CD14-positive monocyte (primary cell): ENCODE measurements around the gene ABHD14A. TPM values are rescaled to one million over a fixed set of nuclear protein-coding genes. Genes with fewer than 3 reads are reported as not detected.

Source experiments
- DNase-seq, 3 donors: peaks; one replicate each; pipeline ENCODE4 v3.0.0-alpha.2; 2011 to 2022
- H2AFZ ChIP-seq: 2 replicates; pipeline ENCODE4 v1.6.0; 2012; ENCODE audit warnings: mild to moderate bottlenecking, low read depth, low read length, inconsistent platforms; ENCODE audit not compliant: insufficient read depth, poor library complexity, severe bottlenecking
- H3K27ac ChIP-seq, 2 donors: 1 replicate in 1 of 2; 2 replicates in 1 of 2; pipeline ENCODE4 v1.5.1; 2012 to 2013; ENCODE audit warnings: low read length in 2 of 2, control low read depth in 1 of 2, inconsistent platforms in 1 of 2, low read depth in 1 of 2, mild to moderate bottlenecking in 1 of 2
- H3K27me3 ChIP-seq, 2 donors: one replicate each; pipeline versions ENCODE4 v1.6.0 to v1.6.1; 2011 to 2013; ENCODE audit warnings: low read length in 2 of 2; ENCODE audit not compliant: control insufficient read depth in 2 of 2, insufficient read depth in 2 of 2
- H3K36me3 ChIP-seq, 2 donors: replicated peaks in 1 of 2; 1 replicate in 1 of 2; 2 replicates in 1 of 2; pipeline versions ENCODE4 v1.5.1 to v1.6.1; 2012 to 2013; ENCODE audit warnings: low read length in 2 of 2, control low read depth in 1 of 2, inconsistent platforms in 1 of 2, mild to moderate bottlenecking in 1 of 2; ENCODE audit not compliant: insufficient read depth in 2 of 2, control insufficient read depth in 1 of 2
- H3K4me1 ChIP-seq, 2 donors: 1 replicate in 1 of 2; 2 replicates in 1 of 2; pipeline versions ENCODE4 v1.5.1 to v1.6.1; 2012 to 2013; ENCODE audit warnings: low read length in 2 of 2, control low read depth in 1 of 2, inconsistent platforms in 1 of 2, mild to moderate bottlenecking in 1 of 2, moderate library complexity in 1 of 2; ENCODE audit not compliant: insufficient read depth in 2 of 2, control insufficient read depth in 1 of 2
- H3K4me2 ChIP-seq: replicated peaks from 2 replicates; pipeline ENCODE3; 2012; ENCODE audit warnings: low read length, moderate library complexity, mild to moderate bottlenecking; ENCODE audit not compliant: poor library complexity, severe bottlenecking; ENCODE audit errors: extremely low read depth
- H3K4me3 ChIP-seq, 3 experiments: fragments of 200-600 bp in 1 of 3; sonication (generic) in 1 of 3; replicated peaks in 1 of 3; 1 replicate in 2 of 3; 2 replicates in 1 of 3; pipeline ENCODE4 v1.5.1; 2011 to 2013; ENCODE audit warnings: low read length in 3 of 3, mild to moderate bottlenecking in 3 of 3, control low read depth in 2 of 3, low read depth in 2 of 3, inconsistent platforms in 1 of 3, moderate library complexity in 1 of 3
- H3K79me2 ChIP-seq: 2 replicates; pipeline ENCODE4 v1.6.0; 2012; ENCODE audit warnings: mild to moderate bottlenecking, control low read depth, inconsistent platforms, low read length, moderate library complexity; ENCODE audit not compliant: insufficient read depth
- H3K9ac ChIP-seq: 2 replicates; pipeline ENCODE4 v1.6.0; 2017; ENCODE audit warnings: low read length, mild to moderate bottlenecking; ENCODE audit not compliant: insufficient read depth, poor library complexity, severe bottlenecking
- H3K9me3 ChIP-seq, 2 donors: replicated peaks in 1 of 2; 1 replicate in 1 of 2; 2 replicates in 1 of 2; pipeline versions ENCODE4 v1.5.1 to v1.6.1; 2012 to 2013; ENCODE audit warnings: low read length in 2 of 2, control low read depth in 1 of 2; ENCODE audit not compliant: control insufficient read depth in 1 of 2, insufficient read depth in 1 of 2
- H4K20me1 ChIP-seq: 2 replicates; pipeline ENCODE4 v1.6.0; 2012; ENCODE audit warnings: mild to moderate bottlenecking, low read length, control low read depth, moderate library complexity; ENCODE audit not compliant: insufficient read depth
- H3K27ac Mint-ChIP-seq, 7 donors: one replicate each; pipeline ENCODE4 v1.8.0; 2020; ENCODE audit warnings: mild to moderate bottlenecking in 7 of 7, mixed read lengths in 7 of 7, moderate library complexity in 6 of 7, inconsistent platforms in 2 of 7
- H3K27me3 Mint-ChIP-seq, 3 donors: one replicate each; pipeline ENCODE4 v1.8.0; 2021 to 2022; ENCODE audit warnings: low read depth in 3 of 3, mild to moderate bottlenecking in 3 of 3, mixed read lengths in 3 of 3, moderate library complexity in 3 of 3, inconsistent platforms in 1 of 3
- H3K36me3 Mint-ChIP-seq, 2 donors: one replicate each; pipeline ENCODE4 v1.8.0; 2020; ENCODE audit warnings: mixed read lengths in 2 of 2, inconsistent platforms in 1 of 2, mild to moderate bottlenecking in 1 of 2
- H3K4me1 Mint-ChIP-seq: one replicate; pipeline ENCODE4 v1.8.0; 2020; ENCODE audit warnings: mild to moderate bottlenecking, mixed read lengths
- H3K4me3 Mint-ChIP-seq, 2 donors: one replicate each; pipeline ENCODE4 v1.8.0; 2020; ENCODE audit warnings: mild to moderate bottlenecking in 2 of 2, mixed read lengths in 2 of 2, moderate library complexity in 1 of 2
- H3K9me3 Mint-ChIP-seq, 7 donors: one replicate each; pipeline ENCODE4 v1.8.0; 2020 to 2022; ENCODE audit warnings: mixed read lengths in 7 of 7, mild to moderate bottlenecking in 6 of 7, moderate library complexity in 6 of 7, inconsistent platforms in 2 of 7
- CTCF ChIP-seq: fragments of 200-600 bp; IDR thresholded peaks from one replicate; pipeline ENCODE4 v1.8.0; 2022; ENCODE audit warnings: antibody characterized with exemption, mild to moderate bottlenecking
- WGBS: methylation state at CpG from one replicate; pipeline ENCODE4 v1.1.5; 2013; ENCODE audit warnings: missing lambda C conversion rate; ENCODE audit not compliant: insufficient coverage; 5-methylcytosine and 5-hydroxymethylcytosine counted together
- intact Hi-C, 2 donors: fragments of 100-400 bp; cut with micrococcal nuclease; formaldehyde crosslinking; loops; one replicate each; pipeline versions ENCODE4 v1.15.0 to v1.15.1; 2023
- polyA plus RNA-seq, 3 donors: library from polyadenylated mRNA; depleted of rRNA in 1 of 3; unstranded in 2 of 3; stranded (reverse) in 1 of 3; fragments of 300-500 nt in 2 of 3; fragments of >200 nt in 1 of 3; fragmentation: Illumina TruSeq in 2 of 3; gene quantifications; 1 replicate in 2 of 3; 2 replicates in 1 of 3; pipeline ENCODE4 v1.2.3, GENCODE V29; 2012 to 2021

The ABHD14A gene
- polyA plus RNA-seq, 3 donors = 6.9 to 13.2 (median 11.7) TPM

- Mint-ChIP-seq H3K27ac (no peak overlapping the region), H3K9me3 (no peaks in the 10 kb centered on the region), H3K4me3 (no peak overlapping the region), H3K4me1 (no peaks in the 10 kb centered on the region), H3K27me3 (peaks cover 1 to 4% (median 1%) of the 10 kb centered on the region in 3 donors), H3K36me3 (no peaks in the 10 kb centered on the region)
- Histone ChIP-seq H3K27ac (no peak overlapping the region), H3K9me3 (no peaks in the 10 kb centered on the region), H3K4me3 (no peak overlapping the region), H3K4me1 (no peaks in the 10 kb centered on the region), H3K27me3 (no peaks in the 10 kb centered on the region), H3K9ac (no peak overlapping the region), H2AFZ (no peak overlapping the region), H3K36me3 (no peaks in the 10 kb centered on the region), H3K4me2 (no peak overlapping the region), H4K20me1 (no peaks in the 10 kb centered on the region), H3K79me2 (no peaks in the 10 kb centered on the region)
- WGBS = 92% methylated on average over 7 of the region's 20 CpGs
- intact Hi-C loops = no loop called here
- no peak for TF ChIP-seq CTCF
- DNase-seq = no peak
Observed at GRCh38 chr3:52022323-52023100, 47.6 kb downstream of the ABHD14A start.

GRCh38 chr3:52023101-52023770 is 48.4 kb downstream of the ABHD14A start:
- Histone ChIP-seq H3K9me3 (no peaks in the 10 kb centered on the region), H3K27ac (no peak overlapping the region), H4K20me1 (no peaks in the 10 kb centered on the region), H3K4me1 (no peaks in the 10 kb centered on the region), H2AFZ (no peak overlapping the region), H3K4me3 (no peak overlapping the region), H3K9ac (no peak overlapping the region), H3K36me3 (no peaks in the 10 kb centered on the region), H3K79me2 (no peaks in the 10 kb centered on the region), H3K27me3 (no peaks in the 10 kb centered on the region), H3K4me2 (no peak overlapping the region)
- Mint-ChIP-seq H3K27me3 (peaks cover 1 to 4% (median 1%) of the 10 kb centered on the region in 3 donors), H3K36me3 (no peaks in the 10 kb centered on the region), H3K27ac (no peak overlapping the region), H3K4me3 (no peak overlapping the region), H3K9me3 (no peaks in the 10 kb centered on the region), H3K4me1 (no peaks in the 10 kb centered on the region)
- intact Hi-C loops = no loop called here
- no peak for TF ChIP-seq CTCF
- 100% methylated on average over 1 of the region's 3 CpGs for WGBS
- DNase-seq = no peak
